ENCODE data around the gene SYNPO2.

GRCh38 chr4:119040261-119040660 lies 151.6 kb downstream of the SYNPO2 start:
- TF ChIP-seq CTCF (IDR thresholded peaks at IDR 0.05) = no peak
- TF ChIP-seq POLR2A (IDR thresholded peaks at IDR 0.05) = no peak

All from testis (tissue), 2 donors.